ENCODE results near the gene RABGAP1.

The RABGAP1 gene

DNA sequence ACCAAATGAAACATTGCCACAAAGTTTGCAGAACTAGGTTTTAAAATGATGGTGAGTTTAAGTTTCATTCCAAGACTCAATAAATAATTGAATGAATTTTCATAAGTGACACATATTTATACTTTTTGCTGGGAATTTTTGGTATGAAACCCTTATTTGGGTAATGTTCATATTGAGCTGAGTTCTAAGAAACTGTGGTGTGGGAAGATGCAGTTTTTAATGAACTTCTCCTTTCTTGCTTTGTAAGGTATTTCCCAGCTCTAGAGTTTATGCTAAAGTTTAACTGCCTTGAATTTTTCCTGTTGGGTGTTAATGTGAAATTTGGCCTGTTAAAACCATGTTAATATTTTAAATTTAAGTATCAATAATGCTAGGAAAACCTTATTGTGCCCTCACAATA is 15.1 kb downstream of the RABGAP1 start:
- no peak for DNase-seq (ENCODE audit: low read depth)
- no peak overlapping the region for H3K4me3 ChIP-seq (ENCODE audit: low read length)
- TF ChIP-seq, protein P1, sequence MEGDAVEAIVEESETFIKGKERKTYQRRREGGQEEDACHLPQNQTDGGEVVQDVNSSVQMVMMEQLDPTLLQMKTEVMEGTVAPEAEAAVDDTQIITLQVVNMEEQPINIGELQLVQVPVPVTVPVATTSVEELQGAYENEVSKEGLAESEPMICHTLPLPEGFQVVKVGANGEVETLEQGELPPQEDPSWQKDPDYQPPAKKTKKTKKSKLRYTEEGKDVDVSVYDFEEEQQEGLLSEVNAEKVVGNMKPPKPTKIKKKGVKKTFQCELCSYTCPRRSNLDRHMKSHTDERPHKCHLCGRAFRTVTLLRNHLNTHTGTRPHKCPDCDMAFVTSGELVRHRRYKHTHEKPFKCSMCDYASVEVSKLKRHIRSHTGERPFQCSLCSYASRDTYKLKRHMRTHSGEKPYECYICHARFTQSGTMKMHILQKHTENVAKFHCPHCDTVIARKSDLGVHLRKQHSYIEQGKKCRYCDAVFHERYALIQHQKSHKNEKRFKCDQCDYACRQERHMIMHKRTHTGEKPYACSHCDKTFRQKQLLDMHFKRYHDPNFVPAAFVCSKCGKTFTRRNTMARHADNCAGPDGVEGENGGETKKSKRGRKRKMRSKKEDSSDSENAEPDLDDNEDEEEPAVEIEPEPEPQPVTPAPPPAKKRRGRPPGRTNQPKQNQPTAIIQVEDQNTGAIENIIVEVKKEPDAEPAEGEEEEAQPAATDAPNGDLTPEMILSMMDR (conservative IDR thresholded peaks at IDR 0.05; ENCODE audit: low read depth, low read length) = no peak

DNA sequence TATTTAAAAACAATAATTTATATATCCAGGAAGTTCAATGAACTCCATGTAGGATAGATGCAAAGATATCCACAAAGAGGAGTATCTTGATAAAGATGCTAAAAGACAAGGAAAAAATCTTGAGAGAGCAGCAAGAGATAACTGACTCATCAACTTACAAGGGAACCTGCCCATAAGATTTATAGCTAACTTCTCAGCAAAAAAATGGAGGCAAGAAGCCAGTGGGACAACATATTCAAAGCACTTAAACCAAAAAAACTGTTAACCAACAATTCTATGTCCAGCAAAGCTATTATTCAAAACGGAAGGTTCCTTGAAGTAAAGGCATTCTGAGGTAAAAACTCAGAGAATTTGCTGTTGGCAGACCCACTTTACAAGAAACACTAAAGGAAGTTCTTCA is 20.3 kb downstream of the RABGAP1 start:
- DNase-seq (ENCODE audit: low read depth) = no peak
- no peak overlapping the region for H3K4me3 ChIP-seq (ENCODE audit: low read length)
- TF ChIP-seq, protein P1 (conservative IDR thresholded peaks at IDR 0.05; ENCODE audit: low read depth, low read length) = no peak

DNA sequence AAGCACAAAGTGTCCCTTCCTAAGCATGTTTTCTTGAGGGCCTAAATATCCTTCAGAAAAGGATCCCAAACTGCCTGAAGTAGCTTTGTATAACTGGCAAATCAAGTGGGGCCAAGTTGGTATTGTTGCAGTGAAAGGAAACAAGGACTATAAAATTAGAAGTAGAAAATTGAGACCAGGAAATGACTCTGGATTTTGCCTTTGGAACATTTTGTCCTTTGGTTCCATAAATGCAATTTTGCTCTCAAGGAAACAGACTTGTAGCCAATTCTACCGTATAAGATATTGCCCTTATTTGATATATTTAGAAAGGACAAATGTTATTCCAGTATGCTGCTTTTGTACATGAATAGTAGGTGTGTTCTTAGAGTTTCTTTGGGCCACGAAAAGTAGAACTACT is 34.4 kb downstream of the RABGAP1 start:
- DNase-seq (ENCODE audit: low read depth) = no peak
- TF ChIP-seq, protein P1 (conservative IDR thresholded peaks at IDR 0.05; ENCODE audit: low read depth, low read length) = no peak
- no peak overlapping the region for H3K4me3 ChIP-seq (ENCODE audit: low read length)

DNA sequence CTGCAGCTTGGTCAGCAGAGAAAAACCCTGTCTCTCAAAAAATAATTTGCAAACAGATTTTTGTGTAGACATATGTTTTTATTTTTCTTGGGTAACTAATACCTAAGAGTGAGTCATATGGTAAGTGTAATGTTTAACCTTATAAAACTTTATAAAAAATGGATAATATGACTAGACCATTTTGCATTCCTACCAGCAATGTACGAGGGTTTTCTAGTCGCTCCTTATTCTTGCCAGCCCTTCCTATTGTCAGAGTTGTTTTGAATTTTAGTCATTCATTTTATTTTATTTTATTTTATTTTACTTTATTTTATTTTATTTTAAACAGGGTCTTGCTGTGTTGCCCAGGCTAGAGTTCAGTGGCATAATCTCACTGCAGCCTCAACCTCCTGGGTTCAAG is 37.8 kb downstream of the RABGAP1 start:
- DNase-seq (ENCODE audit: low read depth) = no peak
- TF ChIP-seq, protein P1 (conservative IDR thresholded peaks at IDR 0.05; ENCODE audit: low read depth, low read length) = no peak
- no peak overlapping the region for H3K4me3 ChIP-seq (ENCODE audit: low read length)

DNA sequence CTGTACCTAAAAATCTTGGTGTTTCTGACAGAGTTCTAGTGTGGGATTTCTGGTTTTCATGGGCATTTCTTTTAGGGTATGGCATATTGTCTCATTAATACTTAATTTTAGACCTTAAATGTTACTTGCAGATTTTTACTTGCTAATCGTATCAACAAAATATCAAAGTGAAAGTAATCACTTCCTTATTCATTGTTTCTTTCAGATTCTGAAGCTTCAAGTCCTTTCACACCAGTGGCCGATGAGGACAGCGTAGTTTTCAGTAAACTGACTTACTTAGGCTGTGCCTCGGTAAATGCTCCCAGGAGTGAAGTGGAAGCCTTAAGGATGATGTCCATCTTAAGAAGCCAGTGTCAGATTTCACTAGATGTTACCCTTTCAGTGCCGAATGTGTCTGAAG is 45.2 kb downstream of the RABGAP1 start:
- no peak for DNase-seq (ENCODE audit: low read depth)
- no peak overlapping the region for H3K4me3 ChIP-seq (ENCODE audit: low read length)
- TF ChIP-seq, protein P1 (conservative IDR thresholded peaks at IDR 0.05; ENCODE audit: low read depth, low read length) = no peak

DNA sequence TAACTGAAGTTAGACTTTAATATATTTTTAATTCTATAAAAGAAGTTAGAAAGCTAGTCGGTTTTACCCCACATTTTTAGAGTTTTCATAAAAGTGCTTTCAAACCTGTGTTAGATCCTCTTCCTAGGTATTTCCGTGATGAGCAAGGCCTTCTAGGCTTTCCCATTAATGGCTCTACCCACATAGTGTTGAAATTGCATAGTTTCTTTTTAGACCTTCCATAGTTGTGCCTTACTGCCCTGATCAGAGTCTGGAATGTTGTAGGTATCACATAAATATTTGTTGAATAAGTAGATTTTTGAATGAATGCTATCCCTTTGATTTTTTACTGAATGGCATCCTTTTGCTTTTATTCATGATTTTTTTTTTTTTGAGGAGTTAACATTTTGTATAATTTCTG is 47.3 kb downstream of the RABGAP1 start:
- no peak for DNase-seq (ENCODE audit: low read depth)
- TF ChIP-seq, protein P1 (conservative IDR thresholded peaks at IDR 0.05; ENCODE audit: low read depth, low read length) = no peak
- no peak overlapping the region for H3K4me3 ChIP-seq (ENCODE audit: low read length)

DNA sequence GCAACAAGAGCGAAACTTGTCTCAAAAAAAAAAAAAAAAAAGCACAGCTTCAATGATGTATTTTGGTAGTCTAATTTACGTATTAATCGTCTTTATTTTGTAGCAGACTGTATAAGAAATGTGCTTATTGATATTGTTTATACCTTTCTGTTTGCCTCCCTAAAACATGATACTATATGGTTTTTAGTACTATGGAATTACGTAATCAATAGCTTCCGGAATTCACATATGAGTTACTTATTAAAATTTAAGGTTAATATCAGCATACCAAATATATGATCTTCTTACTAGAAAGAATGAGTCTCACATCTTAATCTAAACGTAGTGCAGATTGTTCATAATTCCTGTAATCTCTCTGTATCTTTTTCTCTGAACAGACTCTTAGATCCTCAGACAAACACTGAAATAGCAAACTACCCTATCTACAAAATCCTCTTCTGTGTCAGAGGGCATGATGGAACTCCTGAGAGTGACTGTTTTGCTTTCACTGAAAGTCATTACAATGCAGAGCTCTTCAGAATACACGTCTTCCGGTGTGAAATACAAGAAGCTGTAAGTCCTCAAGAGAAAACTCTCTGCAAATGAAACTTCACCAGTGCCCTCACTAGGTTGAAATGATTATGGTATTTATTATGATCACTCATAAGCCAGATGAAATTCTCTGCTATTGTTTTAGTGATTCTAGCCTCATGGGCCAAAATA is 48.3 kb downstream of the RABGAP1 start:
- DNase-seq (ENCODE audit: low read depth) = no peak
- H3K4me3 ChIP-seq (ENCODE audit: low read length) = no peak overlapping the region
- TF ChIP-seq, protein P1 (conservative IDR thresholded peaks at IDR 0.05; ENCODE audit: low read depth, low read length) = no peak

Data from retinal pigment epithelial cell (primary cell).